A549 (cell line): Measurements from ENCODE around the gene LMF1. TPM values are rescaled to one million over a fixed set of nuclear protein-coding genes. Genes with fewer than 3 reads are reported as not detected.

Experiments
- ATAC-seq, 2 experiments: fragments of 200-7000 bp in 1 of 2; fragments of >200 bp in 1 of 2; cut with Nextera tagmentation in 1 of 2; cut with Tn5 transposase in 1 of 2; 3 replicates each; pipeline versions ENCODE4 v1.8.0 to v1.9.1; 2018 to 2020; ENCODE audit warnings: mild to moderate bottlenecking in 1 of 2, moderate library complexity in 1 of 2
- CTCF ChIA-PET: fragments of 300-600 bp; sonication (Branson Sonifier 250); formaldehyde crosslinking; extraction: SDS; loops from one replicate; lab custom pipeline; 2021; ENCODE audit warnings: antibody characterized with exemption, inconsistent platforms; lab: Yijun Ruan, JAX
- POLR2A ChIA-PET: fragments of 350-600 bp; formaldehyde crosslinking; extraction: SDS; loops from one replicate; lab custom pipeline; 2021; ENCODE audit warnings: antibody characterized with exemption, inconsistent platforms; lab: Yijun Ruan, JAX
- DNase-seq, 2 experiments: peaks; one replicate each; pipeline versions ENCODE4 v3.0.0 to v3.0.0-alpha.2; 2011 to 2016; ENCODE audit warnings: low read depth in 1 of 2, low spot score in 1 of 2
- FAIRE-seq: peaks from 2 replicates; lab custom pipeline; 2011; peaks lifted over from hg19 to GRCh38; lab: Jason Lieb, UNC
- H3K27ac ChIP-seq, 2 experiments: fragments of >200 bp; sonication (Bioruptor Twin); formaldehyde crosslinking; 3 replicates each; pipeline ENCODE4 v1.5.1; 2016 to 2017
- H3K4me1 ChIP-seq: fragments of >200 bp; sonication (Bioruptor Twin); formaldehyde crosslinking; 3 replicates; pipeline ENCODE4 v1.6.1; 2016
- H3K4me2 ChIP-seq: fragments of >200 bp; sonication (Bioruptor Twin); formaldehyde crosslinking; 3 replicates; pipeline ENCODE4 v1.6.1; 2016
- H3K4me3 ChIP-seq: fragments of >200 bp; sonication (Bioruptor Twin); formaldehyde crosslinking; 3 replicates; pipeline ENCODE4 v1.5.1; 2016
- H3K9me3 ChIP-seq: fragments of >200 bp; sonication (Bioruptor Twin); formaldehyde crosslinking; 3 replicates; pipeline ENCODE4 v1.6.1; 2016
- CHD2 ChIP-seq: fragments of 150-350 bp; IDR thresholded peaks from 2 replicates; pipeline ENCODE4 v1.6.1; 2014; ENCODE audit warnings: low read length; ENCODE audit not compliant: partially characterized antibody
- CHD4 ChIP-seq: fragments of 200-600 bp; sonication (generic); IDR thresholded peaks from 2 replicates; pipeline ENCODE4 v1.6.1; 2016; ENCODE audit warnings: antibody characterized with exemption, mild to moderate bottlenecking, borderline replicate concordance
- EHF ChIP-seq: fragments of 250-450 bp; sonication (Bioruptor Pico); IDR thresholded peaks from 2 replicates; pipeline ENCODE4 v1.5.0; 2020; ENCODE audit warnings: mild to moderate bottlenecking
- EHMT2 ChIP-seq: fragments of 200-600 bp; sonication (generic); IDR thresholded peaks from 2 replicates; pipeline ENCODE4 v1.6.1; 2016; ENCODE audit warnings: antibody characterized with exemption, low read depth, mild to moderate bottlenecking, moderate library complexity
- EP300 ChIP-seq, 2 experiments: fragments of >200 bp; sonication (Bioruptor Twin); formaldehyde crosslinking; IDR thresholded peaks; 2 replicates in 1 of 2; 3 replicates in 1 of 2; pipeline ENCODE4 v1.6.1; 2016 to 2017
- ESRRA ChIP-seq: fragments of 150-350 bp; IDR thresholded peaks from 2 replicates; pipeline ENCODE4 v1.6.1; 2014; ENCODE audit warnings: mild to moderate bottlenecking, low read length, borderline replicate concordance
- FOSB ChIP-seq: fragments of 250-450 bp; sonication (Bioruptor Pico); IDR thresholded peaks from 2 replicates; pipeline ENCODE4 v1.5.0; 2020; ENCODE audit warnings: mild to moderate bottlenecking, moderate library complexity
- GATA3 ChIP-seq: IDR thresholded peaks from 2 replicates; pipeline ENCODE4 v1.6.1; 2012; ENCODE audit warnings: borderline replicate concordance
- HES2 ChIP-seq: fragments of >200 bp; sonication (Bioruptor Twin); formaldehyde crosslinking; IDR thresholded peaks from 2 replicates; pipeline ENCODE4 v1.6.1; 2016
- HMGXB4 ChIP-seq: fragments of 250-450 bp; sonication (Bioruptor Pico); IDR thresholded peaks from 2 replicates; pipeline ENCODE4 v1.5.0; 2021; ENCODE audit warnings: mild to moderate bottlenecking, moderate library complexity, borderline replicate concordance
- HOXA7 ChIP-seq: fragments of 250-450 bp; sonication (Bioruptor Pico); IDR thresholded peaks from 2 replicates; pipeline ENCODE4 v1.5.0; 2020; ENCODE audit warnings: mild to moderate bottlenecking, moderate library complexity
- KDM1A ChIP-seq: fragments of 200-600 bp; sonication (generic); IDR thresholded peaks from 2 replicates; pipeline ENCODE4 v1.6.1; 2016; ENCODE audit warnings: low read depth, mild to moderate bottlenecking
- MAX ChIP-seq: IDR thresholded peaks from 2 replicates; pipeline ENCODE4 v1.6.1; 2012
- NFE2L2 ChIP-seq: fragments of 150-350 bp; conservative IDR thresholded peaks from 2 replicates; pipeline ENCODE4 v1.6.1; 2014; ENCODE audit warnings: low read length
- NPAS2 ChIP-seq: fragments of 250-450 bp; sonication (Bioruptor Pico); IDR thresholded peaks from 2 replicates; pipeline ENCODE4 v1.8.0; 2022; ENCODE audit warnings: mild to moderate bottlenecking, moderate library complexity, borderline replicate concordance
- RAD21 ChIP-seq, 2 experiments: fragments of >200 bp in 1 of 2; sonication (Bioruptor Twin) in 1 of 2; formaldehyde crosslinking in 1 of 2; IDR thresholded peaks in 1 of 2; conservative IDR thresholded peaks in 1 of 2; 2 replicates in 1 of 2; 3 replicates in 1 of 2; pipeline ENCODE4 v1.6.1; 2012 to 2018; ENCODE audit warnings: inconsistent platforms in 1 of 2
- RARB ChIP-seq: fragments of 250-450 bp; sonication (Bioruptor Pico); IDR thresholded peaks from 2 replicates; pipeline ENCODE4 v1.8.0; 2021; ENCODE audit warnings: mild to moderate bottlenecking, moderate library complexity
- RFX5 ChIP-seq: fragments of 450-650 bp; IDR thresholded peaks from 2 replicates; pipeline ENCODE4 v1.7.1; 2014; ENCODE audit warnings: antibody characterized with exemption, mild to moderate bottlenecking, moderate library complexity
- RNF2 ChIP-seq: fragments of 200-600 bp; sonication (generic); IDR thresholded peaks from 2 replicates; pipeline ENCODE4 v1.6.1; 2016; ENCODE audit warnings: low read depth, mild to moderate bottlenecking, antibody characterized with exemption, moderate library complexity, borderline replicate concordance
- TFCP2L1 ChIP-seq: fragments of 250-450 bp; sonication (Bioruptor Pico); IDR thresholded peaks from 2 replicates; pipeline ENCODE4 v1.5.0; 2021; ENCODE audit warnings: mild to moderate bottlenecking
- USF2 ChIP-seq: fragments of 450-650 bp; IDR thresholded peaks from 2 replicates; pipeline ENCODE4 v1.6.1; 2014; ENCODE audit warnings: antibody characterized with exemption
- ZFP36 ChIP-seq: fragments of 450-650 bp; IDR thresholded peaks from 2 replicates; pipeline ENCODE4 v1.6.1; 2014; ENCODE audit warnings: borderline replicate concordance; ENCODE audit not compliant: partially characterized antibody
- ZNF302 ChIP-seq: fragments of 250-450 bp; sonication (Bioruptor Pico); IDR thresholded peaks from 2 replicates; pipeline ENCODE4 v1.9.0; 2021; ENCODE audit warnings: inconsistent platforms, mild to moderate bottlenecking, moderate library complexity
- ZSCAN20 ChIP-seq: fragments of 250-450 bp; sonication (Bioruptor Pico); IDR thresholded peaks from 2 replicates; pipeline ENCODE4 v1.8.0; 2022; ENCODE audit warnings: mild to moderate bottlenecking, moderate library complexity
- WGBS: methylation state at CpG from one replicate; pipeline ENCODE4 v1.1.6; 2017; ENCODE audit errors: missing lambda C conversion rate; 5-methylcytosine and 5-hydroxymethylcytosine counted together
- polyA plus RNA-seq, 4 experiments: library from polyadenylated mRNA; depleted of rRNA in 3 of 4; stranded (reverse); fragments of >200 nt; fragmentation: RNase III in 1 of 4; extraction: RNeasy Plus Mini Kit Qiagen cat#74134 plus additional on column Dnase treatment in 1 of 4; gene quantifications; 2 replicates in 3 of 4; 3 replicates in 1 of 4; pipeline ENCODE4 v1.2.3, GENCODE V29; 2011 to 2017

The LMF1 gene
- polyA plus RNA-seq, 2 of the 4 experiments (the other 2 are of a cell fraction): 8.8 to 10.9 TPM

- CTCF ChIA-PET: interaction anchor here (0.7 kb wide), 1 partner anchor 178 kb away, joined by 3 read pairs; no protein-coding TSS in a partner anchor
- FAIRE-seq: no peak
- POLR2A ChIA-PET: no interaction called here
Measured at GRCh38 chr16:930076-930475, 40.7 kb downstream of the LMF1 start.

GRCh38 chr16:929227-930073 lies 41.3 kb downstream of the LMF1 start:
- ATAC-seq: no peak; a peak in 1 of 6 replicates
- FAIRE-seq: no peak
- TF ChIP-seq NFE2L2: no peak
- no peak for TF ChIP-seq EHF (CRISPR knock-in tag)
- TF ChIP-seq HOXA7 (CRISPR knock-in tag): no peak
- TF ChIP-seq EHMT2: no peak
- no peak for TF ChIP-seq ZFP36
- TF ChIP-seq CHD2: no peak
- no peak for TF ChIP-seq EP300 (IDR thresholded peaks at IDR 0.05)
- TF ChIP-seq HES2: no peak
- no peak for TF ChIP-seq USF2
- no peak for TF ChIP-seq RARB (CRISPR knock-in tag)
- no peak for TF ChIP-seq HMGXB4 (CRISPR knock-in tag)
- TF ChIP-seq MAX: no peak
- TF ChIP-seq CHD4: no peak
- TF ChIP-seq NPAS2: no peak
- no peak for TF ChIP-seq RFX5
- TF ChIP-seq ESRRA: no peak
- TF ChIP-seq, all 56 proteins: peak for 0

More at GRCh38 chr16:930076-930475, 40.7 kb downstream of the LMF1 start:
- no peak overlapping the region for H3K4me3 ChIP-seq
- TF ChIP-seq RNF2: no peak
- no peak for TF ChIP-seq TFCP2L1 (CRISPR knock-in tag)
- no peak for TF ChIP-seq ZNF302
- TF ChIP-seq EP300 (IDR thresholded peaks at IDR 0.05): no peak
- no peak for TF ChIP-seq ZSCAN20 (CRISPR knock-in tag)
- TF ChIP-seq RARB (CRISPR knock-in tag): no peak
- TF ChIP-seq RAD21 (conservative IDR thresholded peaks at IDR 0.05 in 1 of 2, IDR thresholded peaks at IDR 0.05 in 1 of 2): no peak
- TF ChIP-seq HES2: no peak
- no peak for TF ChIP-seq KDM1A
- TF ChIP-seq FOSB (CRISPR knock-in tag): no peak
- no peak for TF ChIP-seq GATA3
- H3K27ac ChIP-seq: no peak overlapping the region
- DNase-seq (no peak), ATAC-seq (no peak)
- no peaks in the 10 kb centered on the region for H3K4me1 ChIP-seq
- no peak overlapping the region for H3K4me2 ChIP-seq
- H3K9me3 ChIP-seq: peaks cover 9% of the 10 kb centered on the region; the same call in 1 of the 3 replicates
- WGBS: 74% methylated on average over 7 of the region's 20 CpGs

More at GRCh38 chr16:929227-930073, 41.3 kb downstream of the LMF1 start:
- no peak overlapping the region for H3K27ac ChIP-seq
- H3K4me1 ChIP-seq: no peaks in the 10 kb centered on the region
- H3K9me3 ChIP-seq: peaks cover 9% of the 10 kb centered on the region; the same call in 1 of the 3 replicates
- H3K4me3 ChIP-seq: no peak overlapping the region
- DNase-seq: no peak
- no peak overlapping the region for H3K4me2 ChIP-seq
- CTCF ChIA-PET: interaction anchor here (0.7 to 1.2 kb wide), 2 partner anchors 17 to 179 kb away, joined by 3 read pairs; no protein-coding TSS in a partner anchor
- POLR2A ChIA-PET: no interaction called here
- 91% methylated on average over 34 of the region's 45 CpGs for WGBS
